MM.1S (cell line): ENCODE measurements around the gene IVD.

Source experiments
- DNase-seq: peaks from one replicate; pipeline ENCODE4 v3.0.0-alpha.2; 2015
- H2AFZ ChIP-seq: fragments of 300-600 bp; sonication (generic); 2 replicates; pipeline ENCODE4 v1.6.0; 2016; ENCODE audit warnings: antibody characterized with exemption, low read length
- H3F3A ChIP-seq: fragments of 300-600 bp; sonication (generic); 2 replicates; pipeline ENCODE4 v1.6.1; 2016; ENCODE audit warnings: mild to moderate bottlenecking, antibody characterized with exemption, low read length, moderate library complexity, mixed read lengths; ENCODE audit not compliant: insufficient read depth
- H3K27ac ChIP-seq: fragments of 300-600 bp; sonication (generic); 2 replicates; pipeline ENCODE4 v1.5.1; 2016; ENCODE audit warnings: mild to moderate bottlenecking, low read length
- H3K27me3 ChIP-seq: fragments of 300-600 bp; sonication (generic); replicated peaks from 2 replicates; pipeline ENCODE4 v1.6.0; 2016; ENCODE audit warnings: low read length; ENCODE audit not compliant: insufficient read depth
- H3K36me3 ChIP-seq: fragments of 300-600 bp; sonication (generic); replicated peaks from 2 replicates; pipeline ENCODE4 v1.6.1; 2016; ENCODE audit warnings: mild to moderate bottlenecking, low read length, mixed read lengths; ENCODE audit not compliant: insufficient read depth
- H3K4me1 ChIP-seq: fragments of 300-600 bp; sonication (generic); 2 replicates; pipeline ENCODE4 v1.6.1; 2016; ENCODE audit warnings: low read length, mixed read lengths
- H3K4me2 ChIP-seq: fragments of 300-600 bp; sonication (generic); 2 replicates; pipeline ENCODE4 v1.6.0; 2016; ENCODE audit warnings: low read depth, low read length
- H3K4me3 ChIP-seq: fragments of 300-600 bp; sonication (generic); 2 replicates; pipeline ENCODE4 v1.5.1; 2016; ENCODE audit warnings: low read length, mixed read lengths
- H3K79me2 ChIP-seq: fragments of 300-600 bp; sonication (generic); 2 replicates; pipeline ENCODE4 v1.6.1; 2016; ENCODE audit warnings: mixed run types, low read length, mixed read lengths
- H3K9ac ChIP-seq: fragments of 300-600 bp; sonication (generic); 2 replicates; pipeline ENCODE4 v1.6.1; 2016; ENCODE audit warnings: low read length, mixed read lengths
- H3K9me2 ChIP-seq: fragments of 300-600 bp; sonication (generic); replicated peaks from 2 replicates; pipeline ENCODE4 v1.6.1; 2016; ENCODE audit warnings: mild to moderate bottlenecking, low read length, mixed read lengths; ENCODE audit not compliant: insufficient read depth
- H3K9me3 ChIP-seq: fragments of 300-600 bp; sonication (generic); replicated peaks from 2 replicates; pipeline ENCODE4 v1.6.1; 2016; ENCODE audit warnings: mild to moderate bottlenecking, low read length, mixed read lengths; ENCODE audit not compliant: insufficient read depth
- H4K20me1 ChIP-seq: fragments of 300-600 bp; sonication (generic); 2 replicates; pipeline ENCODE4 v1.6.1; 2016; ENCODE audit warnings: mild to moderate bottlenecking, low read length, moderate library complexity, mixed read lengths; ENCODE audit not compliant: insufficient read depth
- EZH2 ChIP-seq: fragments of 300-600 bp; sonication (generic); optimal IDR thresholded peaks from 2 replicates; pipeline ENCODE3; 2017; ENCODE audit warnings: low read depth, mild to moderate bottlenecking, antibody characterized with exemption, low read length, mixed read lengths
- EZH2phosphoT487 ChIP-seq: fragments of 300-600 bp; sonication (generic); IDR thresholded peaks from 2 replicates; pipeline ENCODE4 v1.6.1; 2018; ENCODE audit warnings: antibody characterized with exemption, low read length
- TF ChIP-seq, protein P1 (sequence below): fragments of 300-600 bp; sonication (generic); IDR thresholded peaks from 2 replicates; pipeline ENCODE4 v1.5.1; 2016; ENCODE audit warnings: antibody characterized with exemption, low read length, mixed read lengths

The IVD gene

DNA sequence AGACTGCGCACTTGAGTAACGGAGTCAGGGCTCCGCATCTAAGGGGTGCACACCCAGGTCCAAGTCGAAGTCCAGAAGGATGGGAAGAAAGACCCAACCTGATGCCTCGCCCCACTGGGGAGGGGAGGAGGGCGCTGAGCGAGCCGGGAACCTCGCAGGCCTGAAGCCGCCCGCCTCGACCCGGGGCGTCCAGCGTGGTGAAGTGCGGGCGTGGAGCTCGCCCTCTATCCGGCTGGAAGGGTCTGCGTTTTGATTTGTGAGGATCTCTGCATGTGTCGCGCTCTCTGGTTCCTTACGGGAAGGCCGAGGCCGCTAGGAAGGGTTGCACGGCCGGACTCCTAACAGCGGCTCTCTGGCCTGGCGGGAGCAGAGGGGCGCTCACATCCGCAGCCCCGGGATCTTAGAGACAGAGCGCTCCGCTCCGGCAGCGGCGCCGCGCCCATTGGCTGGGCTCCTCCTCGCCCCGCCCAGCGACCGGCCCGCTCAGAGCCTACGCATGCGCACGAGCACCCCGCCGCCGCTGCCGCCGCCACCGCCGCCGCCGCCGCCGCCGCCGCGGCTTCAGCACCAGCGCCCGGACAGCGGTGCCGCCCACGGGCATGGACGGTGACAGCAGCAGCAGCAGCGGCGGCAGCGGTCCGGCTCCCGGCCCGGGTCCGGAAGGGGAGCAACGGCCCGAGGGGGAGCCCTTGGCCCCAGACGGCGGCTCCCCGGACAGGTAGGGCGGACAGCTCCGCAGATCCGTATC is 47.7 kb upstream of the IVD start, which contains the start of gene DISP2:
TSS of gene DISP2 (plus strand) at position 497 of the 748 bp plus-strand sequence. CDS start at position 600, 103 bp downstream.
- Histone ChIP-seq H3K9me3 (no peaks in the 10 kb centered on the region), H3F3A (peaks cover 2% of the 10 kb centered on the region; the same call in 1 of the 2 replicates), H3K4me2 (peak within 1 kb of the TSS; percentile 100), H4K20me1 (no peaks in the 10 kb centered on the region), H3K9me2 (no peaks in the 10 kb centered on the region), H3K36me3 (no peaks in the 10 kb centered on the region), H2AFZ (peak within 1 kb of the TSS; percentile 90), H3K4me1 (0 out of 2 replicates have a peak, but pooled peaks cover 5% of the 10 kb centered on the region), H3K27ac (no peak within 1 kb of the TSS), H3K9ac (no peak within 1 kb of the TSS), H3K27me3 (peaks cover 4% of the 10 kb centered on the region; the same call in 1 of the 2 replicates), H3K4me3 (peak within 1 kb of the TSS; percentile 74), H3K79me2 (no peaks in the 10 kb centered on the region)
- DNase-seq, result peak; percentile 89
- TF ChIP-seq, protein P1, sequence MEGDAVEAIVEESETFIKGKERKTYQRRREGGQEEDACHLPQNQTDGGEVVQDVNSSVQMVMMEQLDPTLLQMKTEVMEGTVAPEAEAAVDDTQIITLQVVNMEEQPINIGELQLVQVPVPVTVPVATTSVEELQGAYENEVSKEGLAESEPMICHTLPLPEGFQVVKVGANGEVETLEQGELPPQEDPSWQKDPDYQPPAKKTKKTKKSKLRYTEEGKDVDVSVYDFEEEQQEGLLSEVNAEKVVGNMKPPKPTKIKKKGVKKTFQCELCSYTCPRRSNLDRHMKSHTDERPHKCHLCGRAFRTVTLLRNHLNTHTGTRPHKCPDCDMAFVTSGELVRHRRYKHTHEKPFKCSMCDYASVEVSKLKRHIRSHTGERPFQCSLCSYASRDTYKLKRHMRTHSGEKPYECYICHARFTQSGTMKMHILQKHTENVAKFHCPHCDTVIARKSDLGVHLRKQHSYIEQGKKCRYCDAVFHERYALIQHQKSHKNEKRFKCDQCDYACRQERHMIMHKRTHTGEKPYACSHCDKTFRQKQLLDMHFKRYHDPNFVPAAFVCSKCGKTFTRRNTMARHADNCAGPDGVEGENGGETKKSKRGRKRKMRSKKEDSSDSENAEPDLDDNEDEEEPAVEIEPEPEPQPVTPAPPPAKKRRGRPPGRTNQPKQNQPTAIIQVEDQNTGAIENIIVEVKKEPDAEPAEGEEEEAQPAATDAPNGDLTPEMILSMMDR, result no peak
- TF ChIP-seq EZH2phosphoT487, result no peak
- TF ChIP-seq EZH2, result no peak

GRCh38 chr15:40358471-40359353 is 46.9 kb upstream of the IVD start:
- H3K36me3 ChIP-seq, result no peaks in the 10 kb centered on the region
- no peaks in the 10 kb centered on the region for H3K9me2 ChIP-seq
- peak overlapping the region; percentile 65 for H3K4me2 ChIP-seq
- peak; percentile 31 for DNase-seq
- no peaks in the 10 kb centered on the region for H3K79me2 ChIP-seq
- peaks cover under 1% of the 10 kb centered on the region; the same call in 1 of the 2 replicates for H3K27me3 ChIP-seq
- peak overlapping the region; percentile 58 for H3K4me3 ChIP-seq
- H3K27ac ChIP-seq, result no peak overlapping the region
- peaks cover 2% of the 10 kb centered on the region; the same call in 1 of the 2 replicates for H3F3A ChIP-seq
- no peaks in the 10 kb centered on the region for H4K20me1 ChIP-seq
- no peaks in the 10 kb centered on the region for H3K9me3 ChIP-seq
- H3K9ac ChIP-seq, result no peak overlapping the region
- no peak for TF ChIP-seq EZH2phosphoT487
- no peak for TF ChIP-seq EZH2
- TF ChIP-seq, protein P1, result peak; percentile 12; the same call in 1 of the 2 replicates
- 0 out of 2 replicates have a peak, but pooled peaks cover 5% of the 10 kb centered on the region for H3K4me1 ChIP-seq
- peak overlapping the region; percentile 31; the same call in 1 of the 2 replicates for H2AFZ ChIP-seq

DNA sequence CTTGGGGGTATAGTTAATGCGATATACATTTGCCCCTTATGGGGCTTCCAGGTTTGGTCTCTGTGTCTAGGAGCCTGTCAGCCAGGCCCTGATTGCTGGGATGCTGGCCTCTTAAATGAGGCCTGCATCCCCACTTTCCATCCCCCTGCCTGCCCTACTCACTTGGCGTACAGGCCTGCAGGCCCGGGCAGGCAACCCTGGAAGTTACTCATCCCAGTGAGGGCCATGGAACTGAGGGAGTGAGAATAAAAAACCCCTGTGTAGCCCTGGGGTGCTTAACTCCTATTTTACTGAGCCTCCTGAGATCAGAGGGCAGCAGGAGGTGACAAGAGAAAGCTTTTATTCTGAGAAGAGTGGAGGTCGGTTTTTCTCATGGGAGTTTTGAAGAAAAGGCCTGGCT is 45.6 kb upstream of the IVD start:
- H3K9me3 ChIP-seq, result no peaks in the 10 kb centered on the region

More for the DNA sequence above, 45.6 kb upstream of the IVD start:
- Histone ChIP-seq H3K36me3 (no peaks in the 10 kb centered on the region), H3K79me2 (no peaks in the 10 kb centered on the region), H2AFZ (no peak overlapping the region), H3K27me3 (no peaks in the 10 kb centered on the region; the same call in 1 of the 2 replicates), H3K27ac (no peak overlapping the region), H3K9me2 (no peaks in the 10 kb centered on the region), H3K4me2 (no peak overlapping the region), H3F3A (peaks cover 2% of the 10 kb centered on the region; the same call in 1 of the 2 replicates), H4K20me1 (no peaks in the 10 kb centered on the region), H3K9ac (no peak overlapping the region), H3K4me3 (no peak overlapping the region), H3K4me1 (0 out of 2 replicates have a peak, but pooled peaks cover 5% of the 10 kb centered on the region)
- TF ChIP-seq, protein P1, result no peak
- TF ChIP-seq EZH2phosphoT487 (no peak), EZH2 (no peak)
- DNase-seq, result no peak
